Thyroid gland (tissue), 4 donors: ENCODE results near the gene GFOD2. TPM values are rescaled to one million over a fixed set of nuclear protein-coding genes. Genes with fewer than 3 reads are reported as not detected.

Experiments used
- DNase-seq, 2 donors: peaks; one replicate each; pipeline ENCODE4 v3.0.0-alpha.2; 2019
- H3K27ac ChIP-seq, 3 donors: fragments of 200-600 bp; sonication (generic); 1 replicate in 2 of 3; 2 replicates in 1 of 3; pipeline ENCODE4 v1.5.1; 2016 to 2019; ENCODE audit warnings: mild to moderate bottlenecking in 1 of 3, moderate library complexity in 1 of 3
- H3K27me3 ChIP-seq: fragments of 200-600 bp; sonication (generic); one replicate; pipeline ENCODE4 v1.5.1; 2019
- H3K36me3 ChIP-seq, 2 donors: fragments of 200-600 bp; sonication (generic); one replicate each; pipeline ENCODE4 v1.5.1; 2016 to 2019
- H3K4me1 ChIP-seq, 2 donors: fragments of 200-600 bp; sonication (generic); one replicate each; pipeline ENCODE4 v1.5.1; 2017 to 2019
- H3K4me3 ChIP-seq, 3 donors: fragments of 200-600 bp; sonication (generic); replicated peaks in 1 of 3; 1 replicate in 2 of 3; 2 replicates in 1 of 3; pipeline ENCODE4 v1.5.1; 2016; ENCODE audit warnings: mild to moderate bottlenecking in 1 of 3
- H3K9me3 ChIP-seq: fragments of 200-600 bp; sonication (generic); one replicate; pipeline ENCODE4 v1.5.1; 2017
- POLR2A ChIP-seq, 2 donors: fragments of 450-650 bp; IDR thresholded peaks; one replicate each; pipeline ENCODE4 v1.6.1; 2017; ENCODE audit warnings: antibody characterized with exemption in 2 of 2, mild to moderate bottlenecking in 2 of 2, moderate library complexity in 1 of 2
- whole genome bisulfite sequencing, 2 donors: methylation state at CpG; one replicate each; pipeline ENCODE4 v1.1.5; 2017; 5-methylcytosine and 5-hydroxymethylcytosine counted together
- intact Hi-C: fragments of 100-400 bp; cut with DNase I; formaldehyde crosslinking; loops from one replicate; pipeline ENCODE4 v1.15.1; 2023
- total RNA-seq, 4 donors: library from RNA; depleted of rRNA; stranded (reverse); fragments of >200 nt; gene quantifications; one replicate each; pipeline ENCODE4 v1.2.3, GENCODE V29; 2016
- TF ChIP-seq, protein P1 (sequence below), 6 experiments: fragments of 200-600 bp in 3 of 6; fragments of 450-650 bp in 3 of 6; sonication (generic) in 3 of 6; IDR thresholded peaks; one replicate each; pipeline ENCODE4 v1.5.1; 2016 to 2019; ENCODE audit warnings: antibody characterized with exemption in 6 of 6, mild to moderate bottlenecking in 2 of 6, inconsistent platforms in 1 of 6, moderate library complexity in 1 of 6

Gene GFOD2
- total RNA-seq, 4 donors from 2014 or later: 10.9 to 27.5 (median 23.7) TPM

DNA sequence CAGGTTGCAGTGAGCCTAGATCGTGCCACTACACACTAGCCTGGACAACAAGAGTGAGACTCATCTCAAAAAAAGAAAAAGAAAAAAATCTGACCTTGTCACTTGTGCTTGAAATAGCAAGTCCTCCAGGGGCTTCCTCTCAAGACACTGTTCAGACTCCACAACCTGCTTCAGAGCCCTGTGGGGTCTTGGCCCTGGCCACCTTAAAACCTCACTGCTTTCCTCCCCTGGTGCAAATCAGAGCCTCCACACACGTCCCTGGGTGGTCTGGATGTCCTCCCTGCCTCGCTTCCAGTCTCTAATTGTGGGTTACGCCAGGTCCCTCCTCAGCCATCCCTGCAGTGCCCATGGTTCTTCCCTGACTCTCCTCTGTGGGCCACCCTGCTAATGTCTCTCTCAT lies 63.8 kb downstream of the GFOD2 start:
- H3K9me3 ChIP-seq: no peaks in the 10 kb centered on the region
- peaks cover 14 to 21% of the 10 kb centered on the region in 2 donors for H3K4me1 ChIP-seq
- peaks cover 15% of the 10 kb centered on the region for H3K27me3 ChIP-seq
- intact Hi-C loops: no loop called here
- H3K36me3 ChIP-seq: no peaks in the 10 kb centered on the region
- TF ChIP-seq POLR2A (IDR thresholded peaks at IDR 0.05): no peak
- TF ChIP-seq, protein P1, sequence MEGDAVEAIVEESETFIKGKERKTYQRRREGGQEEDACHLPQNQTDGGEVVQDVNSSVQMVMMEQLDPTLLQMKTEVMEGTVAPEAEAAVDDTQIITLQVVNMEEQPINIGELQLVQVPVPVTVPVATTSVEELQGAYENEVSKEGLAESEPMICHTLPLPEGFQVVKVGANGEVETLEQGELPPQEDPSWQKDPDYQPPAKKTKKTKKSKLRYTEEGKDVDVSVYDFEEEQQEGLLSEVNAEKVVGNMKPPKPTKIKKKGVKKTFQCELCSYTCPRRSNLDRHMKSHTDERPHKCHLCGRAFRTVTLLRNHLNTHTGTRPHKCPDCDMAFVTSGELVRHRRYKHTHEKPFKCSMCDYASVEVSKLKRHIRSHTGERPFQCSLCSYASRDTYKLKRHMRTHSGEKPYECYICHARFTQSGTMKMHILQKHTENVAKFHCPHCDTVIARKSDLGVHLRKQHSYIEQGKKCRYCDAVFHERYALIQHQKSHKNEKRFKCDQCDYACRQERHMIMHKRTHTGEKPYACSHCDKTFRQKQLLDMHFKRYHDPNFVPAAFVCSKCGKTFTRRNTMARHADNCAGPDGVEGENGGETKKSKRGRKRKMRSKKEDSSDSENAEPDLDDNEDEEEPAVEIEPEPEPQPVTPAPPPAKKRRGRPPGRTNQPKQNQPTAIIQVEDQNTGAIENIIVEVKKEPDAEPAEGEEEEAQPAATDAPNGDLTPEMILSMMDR (IDR thresholded peaks at IDR 0.05): no peak
- DNase-seq: no peak
- no peak overlapping the region for H3K4me3 ChIP-seq
- no peak overlapping the region for H3K27ac ChIP-seq
- WGBS, 2 donors: 78 to 84% methylated on average over 4 of the region's 4 CpGs

DNA sequence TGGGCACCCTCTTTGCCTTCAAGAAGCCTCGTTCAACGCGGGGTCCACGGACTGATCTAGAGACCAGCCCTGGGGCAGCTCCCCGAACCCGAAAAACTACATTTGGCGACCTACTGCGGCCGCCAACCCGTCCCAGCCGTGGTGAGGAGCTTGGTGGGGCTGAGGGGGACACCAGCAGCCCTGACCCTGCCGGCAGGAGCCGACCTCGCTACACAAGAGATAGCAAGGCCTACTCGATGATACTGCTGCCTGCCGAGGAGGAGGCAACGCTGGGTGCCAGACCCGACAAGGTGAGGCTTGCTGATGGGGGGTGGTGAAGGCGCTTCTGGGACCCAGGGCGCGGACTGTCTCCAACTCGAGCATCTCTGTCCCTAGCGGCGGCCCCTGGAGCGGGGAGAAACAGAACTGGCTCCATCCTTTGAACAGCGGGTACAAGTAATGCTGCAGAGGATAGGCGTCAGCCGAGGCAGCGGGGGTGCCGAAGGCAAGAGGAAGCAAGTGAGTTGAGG lies 64.7 kb downstream of the GFOD2 start:
- no peak for DNase-seq
- TF ChIP-seq, protein P1 (IDR thresholded peaks at IDR 0.05): no peak
- no peak for TF ChIP-seq POLR2A (IDR thresholded peaks at IDR 0.05)
- Histone ChIP-seq H3K4me3 (no peak overlapping the region), H3K27ac (no peak overlapping the region), H3K27me3 (peaks cover 15% of the 10 kb centered on the region), H3K4me1 (peaks cover 11 to 21% of the 10 kb centered on the region in 2 donors), H3K36me3 (no peaks in the 10 kb centered on the region), H3K9me3 (no peaks in the 10 kb centered on the region)
- intact Hi-C loops: no loop called here
- 48 to 61% methylated on average over 13 to 30 of the region's 30 CpGs for WGBS, 2 donors

DNA sequence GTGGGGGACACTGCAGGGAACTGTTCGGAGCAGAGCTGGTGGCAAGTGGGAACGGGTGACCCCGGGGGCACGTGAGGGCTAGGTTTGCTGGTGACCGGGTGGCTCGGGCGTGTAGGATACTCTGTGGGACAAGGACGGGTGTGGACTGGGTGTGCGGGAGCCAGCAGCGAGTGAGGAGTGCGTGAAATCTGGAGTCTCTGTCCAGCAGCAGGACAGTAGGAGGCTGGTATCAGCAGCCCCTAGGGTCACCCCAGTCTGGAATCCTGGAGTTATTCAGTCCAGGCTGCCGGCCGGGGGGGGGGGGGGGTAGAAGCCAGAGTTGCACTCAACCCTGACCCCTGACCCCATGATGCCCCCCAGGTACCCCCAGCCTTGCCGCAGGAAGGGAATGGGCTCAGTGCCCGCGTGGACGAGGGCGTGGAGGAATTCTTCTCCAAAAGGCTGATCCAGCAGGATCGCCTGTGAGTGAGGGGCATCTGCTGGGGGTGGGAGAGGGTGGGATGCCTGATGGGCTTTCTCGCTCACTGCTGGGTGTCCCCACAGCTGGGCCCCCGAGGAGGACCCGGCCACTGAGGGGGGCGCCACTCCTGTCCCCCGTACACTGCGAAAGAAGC lies 65.2 kb downstream of the GFOD2 start:
- H3K27ac ChIP-seq: no peak overlapping the region
- DNase-seq: no peak
- peaks cover 7 to 19% of the 10 kb centered on the region in 2 donors for H3K4me1 ChIP-seq
- no peaks in the 10 kb centered on the region for H3K36me3 ChIP-seq
- no peak overlapping the region for H3K4me3 ChIP-seq
- TF ChIP-seq, protein P1 (IDR thresholded peaks at IDR 0.05): no peak
- no peak for TF ChIP-seq POLR2A (IDR thresholded peaks at IDR 0.05)
- H3K27me3 ChIP-seq: peaks cover 16% of the 10 kb centered on the region
- no peaks in the 10 kb centered on the region for H3K9me3 ChIP-seq
- 14 to 37% methylated on average over 10 to 13 of the region's 25 CpGs for WGBS, 2 donors
- intact Hi-C loops: no loop called here

DNA sequence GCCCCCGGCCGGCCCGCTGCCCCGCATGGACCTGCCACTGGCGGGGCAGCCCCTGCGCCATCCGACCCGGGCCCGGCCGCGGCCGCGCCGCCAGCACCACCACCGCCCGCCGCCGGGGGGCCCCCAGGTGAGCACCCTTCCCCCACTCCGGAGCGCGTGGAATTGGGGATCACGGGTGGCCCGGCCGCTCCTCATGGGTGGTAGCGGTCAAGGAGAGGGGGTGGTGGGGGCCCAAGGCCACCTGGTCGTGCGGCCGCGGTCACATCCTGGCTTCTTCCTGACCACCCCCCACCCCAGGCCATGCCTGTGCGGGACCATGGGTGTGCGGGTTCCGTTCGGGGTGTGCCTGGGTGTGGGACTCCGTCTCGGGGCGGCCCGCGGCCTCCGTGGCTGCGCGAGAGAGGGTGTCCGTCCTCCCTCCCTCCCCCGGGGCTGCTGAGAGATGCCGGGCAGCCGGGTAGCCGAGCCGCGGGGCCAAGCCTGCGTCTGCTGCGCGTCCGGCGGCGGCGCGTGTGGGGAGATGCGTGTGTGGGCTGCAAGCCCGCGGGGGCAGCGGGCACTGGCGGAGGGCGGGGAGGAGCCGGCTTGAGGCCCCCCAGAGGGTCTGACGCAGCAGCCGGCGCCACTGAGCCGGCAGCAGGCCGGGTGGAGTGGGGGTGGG lies 65.9 kb downstream of the GFOD2 start:
- H3K4me3 ChIP-seq: peak overlapping the region in 1 of 3 donors; percentile 17
- peaks cover 7 to 19% of the 10 kb centered on the region in 2 donors for H3K4me1 ChIP-seq
- WGBS, 2 donors: 0% methylated on average over 5 to 7 of the region's 68 CpGs
- no peaks in the 10 kb centered on the region for H3K9me3 ChIP-seq
- intact Hi-C loops: no loop called here
- no peak overlapping the region for H3K27ac ChIP-seq
- no peaks in the 10 kb centered on the region for H3K36me3 ChIP-seq
- DNase-seq: no peak
- TF ChIP-seq, protein P1 (IDR thresholded peaks at IDR 0.05): peak in 3 of 6 experiments; percentile 19 to 27 (median 25)
- no peak for TF ChIP-seq POLR2A (IDR thresholded peaks at IDR 0.05)
- peaks cover 23% of the 10 kb centered on the region for H3K27me3 ChIP-seq

DNA sequence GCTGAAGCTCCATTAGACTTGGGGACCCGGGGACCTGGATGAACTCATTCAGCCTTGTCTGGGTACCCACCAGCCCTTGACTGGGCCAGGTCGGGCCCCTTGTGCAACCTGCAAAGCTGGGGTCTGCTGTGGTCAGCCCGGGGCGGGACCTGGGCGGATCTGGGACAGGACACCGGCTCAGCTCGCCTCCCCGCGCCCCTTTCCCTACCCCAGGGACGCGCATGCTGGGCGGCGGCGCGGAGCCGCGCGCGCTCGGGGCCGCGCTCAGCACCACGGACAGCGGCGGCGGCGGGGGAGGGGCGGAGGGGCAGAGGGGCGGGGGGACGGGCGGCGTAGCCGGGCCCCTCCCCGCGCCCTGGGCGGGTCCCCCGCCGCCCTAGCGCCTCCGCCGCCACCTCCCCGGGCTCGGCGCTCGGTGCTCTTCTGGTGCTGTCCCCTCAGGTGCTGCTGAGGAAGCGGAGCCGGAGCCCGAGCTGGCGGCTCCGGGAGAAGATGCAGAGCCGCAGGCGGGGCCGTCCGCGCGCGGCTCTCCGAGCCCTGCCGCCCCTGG lies 66.5 kb downstream of the GFOD2 start:
- peaks cover 7 to 22% of the 10 kb centered on the region in 2 donors for H3K4me1 ChIP-seq
- intact Hi-C loops: no loop called here
- no peaks in the 10 kb centered on the region for H3K9me3 ChIP-seq
- H3K4me3 ChIP-seq: peak overlapping the region in 1 of 3 donors; percentile 17
- no peak overlapping the region for H3K27ac ChIP-seq
- H3K27me3 ChIP-seq: peaks cover 27% of the 10 kb centered on the region
- no peak for TF ChIP-seq POLR2A (IDR thresholded peaks at IDR 0.05)
- TF ChIP-seq, protein P1 (IDR thresholded peaks at IDR 0.05): no peak
- 0 to 43% methylated on average over 1 to 2 of the region's 59 CpGs for WGBS, 2 donors
- no peaks in the 10 kb centered on the region for H3K36me3 ChIP-seq
- no peak for DNase-seq
